Measurements from ENCODE around the gene TLL1. TPM values are rescaled to one million over a fixed set of nuclear protein-coding genes. Genes with fewer than 3 reads are reported as not detected.

Gene TLL1
- total RNA-seq, 2 experiments from 2014 or later, result 0.44 to 3.9 TPM

- intact Hi-C loops (cut with micrococcal nuclease; ENCODE audit: unreplicated experiment), result no loop called here
- Histone ChIP-seq H3K4me2 (ENCODE audit: low read length) (no peak overlapping the region), H2AFZ (ENCODE audit: low read length) (no peak overlapping the region), H3K4me1 (ENCODE audit: insufficient read depth, low read length, poor library complexity, severe bottlenecking) (no peaks in the 10 kb centered on the region), H3K27ac (ENCODE audit: low read depth, low read length, poor library complexity, severe bottlenecking) (no peak overlapping the region), H3K4me3 (ENCODE audit: low read depth, low read length, poor library complexity, severe bottlenecking) (no peak overlapping the region), H3K79me2 (ENCODE audit: insufficient read depth, low read depth, low read length) (no peaks in the 10 kb centered on the region), H3K9me3 (ENCODE audit: low read length) (no peaks in the 10 kb centered on the region), H4K20me1 (ENCODE audit: insufficient read depth, low read length) (no peaks in the 10 kb centered on the region), H3K9me2 (ENCODE audit: insufficient read depth, low read length) (no peaks in the 10 kb centered on the region), H3K36me3 (ENCODE audit: insufficient read depth, low read length) (no peaks in the 10 kb centered on the region)
- POLR2A ChIA-PET, result no interaction called here
- no TSS peak for BruUV-seq (replicated peaks)
- CTCF ChIA-PET (ENCODE audit: unreplicated experiment), result no interaction called here
- no peak for DNase-seq (ENCODE audit: low spot score)
- TF ChIP-seq CTCF (conservative IDR thresholded peaks at IDR 0.05; ENCODE audit: low read length) (no peak), EZH2phosphoT487 (IDR thresholded peaks at IDR 0.05; ENCODE audit: borderline replicate concordance, low read depth, low read length) (no peak)
These were observed 270.2 kb downstream of the TLL1 start for GRCh38 chr4:166143227-166143626.

DNA sequence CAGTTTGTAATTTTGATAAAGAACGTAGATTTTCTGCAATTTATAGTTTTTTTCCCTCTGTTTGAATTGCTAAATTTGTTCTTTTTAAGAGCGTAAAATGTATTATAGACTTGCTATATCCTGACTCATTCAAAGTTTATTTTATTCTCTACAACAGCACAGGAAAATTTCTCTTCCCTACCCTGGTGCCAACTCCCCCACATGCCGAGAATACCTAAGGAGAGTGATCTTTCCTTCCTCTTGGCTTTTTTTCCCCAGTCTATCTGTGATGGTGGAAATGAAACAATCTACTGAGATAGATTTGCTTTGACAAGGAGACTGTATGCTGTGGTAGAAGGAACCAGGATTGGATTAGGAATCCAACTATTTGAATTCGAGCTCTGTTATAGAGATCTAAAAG lies 271.6 kb downstream of the TLL1 start:
- Histone ChIP-seq H3K4me1 (ENCODE audit: insufficient read depth, low read length, poor library complexity, severe bottlenecking) (no peaks in the 10 kb centered on the region), H3K9me3 (ENCODE audit: low read length) (no peaks in the 10 kb centered on the region), H2AFZ (ENCODE audit: low read length) (no peak overlapping the region), H3K9me2 (ENCODE audit: insufficient read depth, low read length) (no peaks in the 10 kb centered on the region), H4K20me1 (ENCODE audit: insufficient read depth, low read length) (no peaks in the 10 kb centered on the region), H3K4me3 (ENCODE audit: low read depth, low read length, poor library complexity, severe bottlenecking) (no peak overlapping the region), H3K79me2 (ENCODE audit: insufficient read depth, low read depth, low read length) (no peaks in the 10 kb centered on the region), H3K4me2 (ENCODE audit: low read length) (no peak overlapping the region), H3K27ac (ENCODE audit: low read depth, low read length, poor library complexity, severe bottlenecking) (no peak overlapping the region), H3K36me3 (ENCODE audit: insufficient read depth, low read length) (no peaks in the 10 kb centered on the region)
- CTCF ChIA-PET (ENCODE audit: unreplicated experiment), result no interaction called here
- POLR2A ChIA-PET, result no interaction called here
- DNase-seq (ENCODE audit: low spot score), result no peak
- TF ChIP-seq EZH2phosphoT487 (IDR thresholded peaks at IDR 0.05; ENCODE audit: borderline replicate concordance, low read depth, low read length) (no peak), CTCF (conservative IDR thresholded peaks at IDR 0.05; ENCODE audit: low read length) (no peak)
- intact Hi-C loops (cut with micrococcal nuclease; ENCODE audit: unreplicated experiment), result no loop called here
- no TSS peak for BruUV-seq (replicated peaks)

DNA sequence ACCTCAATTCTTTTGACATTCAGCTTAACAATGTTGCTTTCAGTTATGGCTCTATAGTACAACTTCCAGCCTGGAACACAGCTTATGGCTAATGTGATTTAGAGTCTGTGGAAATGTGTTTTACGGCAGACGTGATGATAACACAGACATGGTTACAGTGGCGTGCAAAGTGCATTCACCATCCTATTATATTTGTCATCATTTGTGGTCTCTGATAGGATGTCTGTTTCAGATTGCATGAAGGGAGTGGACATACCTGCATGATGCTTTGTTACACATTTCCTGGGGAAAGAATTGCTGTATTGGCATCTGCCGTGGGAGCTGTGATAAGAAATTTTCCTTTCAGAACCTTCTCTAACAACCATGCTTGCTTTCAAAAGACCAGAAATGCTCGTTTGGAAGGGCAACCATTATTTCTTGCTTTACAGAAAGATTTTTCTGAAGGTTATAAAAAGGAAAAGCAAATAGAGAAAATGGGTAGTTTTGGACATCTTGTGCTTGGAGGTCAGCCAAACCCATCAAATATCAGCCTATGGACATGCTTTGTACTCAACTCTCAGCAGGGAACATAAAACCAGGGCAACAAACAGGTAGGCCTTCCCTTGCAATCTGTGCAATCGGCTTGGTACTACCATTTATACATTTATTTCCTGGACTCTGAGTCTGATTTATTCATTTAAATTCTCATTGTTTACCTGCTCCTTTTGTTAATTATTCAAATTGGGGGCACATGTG lies 273.9 kb downstream of the TLL1 start:
- no peaks in the 10 kb centered on the region for H3K79me2 ChIP-seq (ENCODE audit: insufficient read depth, low read depth, low read length)
- no peaks in the 10 kb centered on the region for H3K36me3 ChIP-seq (ENCODE audit: insufficient read depth, low read length)
- H3K9me3 ChIP-seq (ENCODE audit: low read length), result no peaks in the 10 kb centered on the region
- CTCF ChIA-PET (ENCODE audit: unreplicated experiment), result no interaction called here
- POLR2A ChIA-PET, result interaction anchor here (1.1 kb wide), 1 partner anchor 11 kb away, joined by 3 read pairs; no protein-coding TSS in a partner anchor
- no peak overlapping the region for H2AFZ ChIP-seq (ENCODE audit: low read length)
- no peaks in the 10 kb centered on the region for H3K4me1 ChIP-seq (ENCODE audit: insufficient read depth, low read length, poor library complexity, severe bottlenecking)
- no peak overlapping the region for H3K4me3 ChIP-seq (ENCODE audit: low read depth, low read length, poor library complexity, severe bottlenecking)
- DNase-seq (ENCODE audit: low spot score), result no peak
- intact Hi-C loops (cut with micrococcal nuclease; ENCODE audit: unreplicated experiment), result no loop called here
- no TSS peak for BruUV-seq (replicated peaks)
- no peak overlapping the region for H3K4me2 ChIP-seq (ENCODE audit: low read length)
- H3K9me2 ChIP-seq (ENCODE audit: insufficient read depth, low read length), result no peaks in the 10 kb centered on the region
- no peaks in the 10 kb centered on the region for H4K20me1 ChIP-seq (ENCODE audit: insufficient read depth, low read length)
- H3K27ac ChIP-seq (ENCODE audit: low read depth, low read length, poor library complexity, severe bottlenecking), result no peak overlapping the region
- TF ChIP-seq EZH2phosphoT487 (IDR thresholded peaks at IDR 0.05; ENCODE audit: borderline replicate concordance, low read depth, low read length), result no peak
- TF ChIP-seq CTCF (conservative IDR thresholded peaks at IDR 0.05; ENCODE audit: low read length), result no peak
